Stromal cell of bone marrow (primary cell): Measurements from ENCODE around the gene CFAP97.
A peak's percentile ranks its signal among the peaks of the same experiment; 100 is the strongest.
"Not testable (repeated sequence)": the region's sequence is repeated elsewhere in the genome, so short reads cannot be mapped to it uniquely, and the experiment has no call there.

ENCODE experiments used
- DNase-seq: peaks from one replicate; pipeline ENCODE4 v3.0.0-alpha.2; 2012; ENCODE audit warnings: low read depth

The CFAP97 gene

DNA sequence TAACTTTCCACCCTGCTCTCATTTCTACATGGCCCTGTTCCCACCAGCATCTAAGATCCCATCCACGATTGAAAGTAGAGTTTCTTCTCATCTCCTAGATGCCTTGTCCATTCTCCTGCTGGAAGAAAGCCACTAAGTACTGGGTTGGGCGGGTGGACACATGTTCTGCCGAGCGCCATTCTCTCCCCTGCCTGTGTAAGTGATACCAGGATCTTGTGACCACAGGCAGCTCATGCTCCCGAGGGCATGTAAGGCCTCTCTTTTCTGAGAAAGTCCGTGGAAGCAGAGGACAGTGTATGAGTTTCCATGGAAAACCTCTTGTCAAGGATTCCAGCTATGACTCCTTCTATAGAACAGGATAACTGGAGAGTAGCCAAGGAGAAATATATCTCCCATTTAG lies 64.1 kb downstream of the CFAP97 start:
- no peak for DNase-seq

DNA sequence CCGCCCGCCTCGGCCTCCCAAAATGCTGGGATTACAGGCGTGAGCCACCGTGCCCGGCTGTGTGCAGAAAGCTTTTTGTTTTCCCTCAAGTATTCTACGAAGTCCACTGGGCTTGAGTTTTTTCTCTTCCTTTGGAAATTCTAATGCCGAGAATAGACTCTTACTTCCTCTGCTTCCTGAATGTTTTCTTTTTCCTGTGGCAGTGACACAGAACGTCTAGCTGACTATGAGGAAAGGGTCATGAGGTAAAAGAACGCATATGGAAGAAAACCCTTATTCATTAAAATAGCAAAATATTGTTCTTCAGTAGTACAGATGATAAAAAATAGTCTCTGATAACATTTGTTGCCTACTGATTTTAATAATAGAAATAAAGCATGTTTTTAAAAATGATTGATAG lies 65.6 kb downstream of the CFAP97 start:
- no peak for DNase-seq

DNA sequence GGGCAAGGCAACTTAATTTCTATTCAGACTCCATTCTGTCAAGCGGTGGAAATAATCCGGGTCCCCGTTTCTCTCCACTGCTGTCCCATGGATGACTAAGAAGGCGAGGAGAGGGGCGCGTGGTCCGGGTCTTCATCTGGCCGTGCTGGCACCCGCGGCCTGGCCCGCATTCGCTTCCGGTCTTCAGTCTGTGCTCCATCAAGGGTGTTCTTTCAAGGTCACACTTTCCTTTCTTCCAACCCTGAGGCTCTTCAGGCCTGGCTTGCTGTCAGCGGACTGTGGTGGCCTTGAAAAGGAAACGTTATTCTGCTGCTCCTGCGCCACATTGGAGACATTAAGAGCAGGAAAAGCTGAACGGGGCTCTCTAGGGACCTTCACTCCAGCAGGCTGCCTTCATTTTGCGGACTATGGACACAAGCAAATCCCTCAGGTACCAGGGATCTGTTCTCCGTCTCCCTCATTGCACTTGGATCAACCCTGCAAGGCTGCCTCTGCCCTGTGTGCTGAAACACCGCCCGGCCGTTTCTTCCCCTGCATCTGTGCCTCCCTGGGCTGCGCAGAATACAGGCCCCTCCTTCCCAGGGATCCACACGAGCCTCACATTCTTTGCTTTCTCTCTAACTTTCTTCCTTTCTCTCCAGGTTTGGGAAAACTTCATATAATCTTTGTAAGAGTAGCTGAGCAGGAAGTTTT lies 66.4 kb downstream of the CFAP97 start:
- no peak for DNase-seq

DNA sequence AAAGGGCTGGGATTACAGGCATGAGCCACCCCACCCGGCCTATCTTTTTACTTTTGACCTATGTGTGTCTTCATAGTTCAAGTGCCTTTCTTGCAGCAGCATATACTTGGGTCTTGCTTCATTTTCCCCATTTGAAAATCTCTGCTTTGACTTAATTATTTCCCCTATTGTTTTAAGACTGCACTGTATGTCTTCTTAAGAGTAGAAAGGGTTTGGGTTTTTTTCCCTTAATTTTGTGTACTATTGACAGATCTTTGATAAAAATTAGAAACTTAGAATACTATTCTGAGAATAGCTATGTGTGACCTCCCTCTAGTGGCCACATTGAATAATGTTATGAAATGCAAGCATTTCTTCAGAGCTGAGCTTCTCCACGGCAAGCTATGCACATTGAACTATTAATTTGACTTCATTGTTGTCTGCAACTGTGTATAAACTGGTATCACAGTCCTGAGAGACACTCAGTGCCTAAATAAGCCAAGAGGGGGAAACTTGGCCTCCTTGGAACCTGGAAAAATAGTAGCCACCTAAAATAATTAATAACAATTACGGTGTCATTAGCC lies 69.4 kb downstream of the CFAP97 start:
- peak; percentile 38 for DNase-seq

DNA sequence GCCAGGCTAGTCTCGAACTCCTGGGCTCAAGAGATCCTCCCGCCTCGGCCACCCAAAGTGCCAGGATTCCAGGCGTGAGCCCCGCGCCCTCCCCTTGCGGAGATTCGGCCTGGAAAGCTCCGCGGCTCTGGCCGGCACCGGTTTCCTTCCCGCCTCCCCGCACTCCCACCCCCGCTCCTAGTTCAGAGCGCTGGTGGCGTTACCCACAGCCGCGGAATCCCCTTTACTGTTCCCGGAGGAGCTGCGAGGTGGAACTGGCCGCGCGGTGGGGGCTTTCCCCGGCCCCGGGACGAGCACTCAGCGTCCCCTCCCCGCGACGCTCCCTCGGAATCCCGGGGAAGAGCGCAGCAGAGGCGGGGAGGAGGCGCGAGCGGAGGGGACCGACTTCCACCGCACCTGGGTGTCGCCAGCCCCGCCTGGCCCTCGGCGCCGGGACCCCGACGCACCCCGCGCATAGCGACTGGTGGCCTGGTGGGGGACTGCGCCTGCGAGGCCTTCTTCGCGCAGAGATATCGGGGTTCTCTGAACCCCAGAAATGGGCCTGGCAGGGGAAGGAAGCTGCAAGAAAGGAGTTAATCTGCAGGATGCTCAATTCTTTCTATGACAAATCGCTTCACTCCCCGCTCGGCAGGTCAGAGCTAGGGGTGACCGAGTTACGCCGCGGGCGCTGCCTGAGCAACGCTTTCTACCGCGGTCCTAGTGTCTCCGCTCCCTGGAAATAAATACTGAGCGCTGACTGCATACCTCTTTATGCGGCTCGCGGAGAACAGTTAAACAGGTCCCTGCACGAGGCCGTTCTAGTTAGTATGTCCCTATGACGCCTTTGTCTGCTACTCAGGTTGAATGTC lies 75.3 kb downstream of the CFAP97 start:
- no peak for DNase-seq

DNA sequence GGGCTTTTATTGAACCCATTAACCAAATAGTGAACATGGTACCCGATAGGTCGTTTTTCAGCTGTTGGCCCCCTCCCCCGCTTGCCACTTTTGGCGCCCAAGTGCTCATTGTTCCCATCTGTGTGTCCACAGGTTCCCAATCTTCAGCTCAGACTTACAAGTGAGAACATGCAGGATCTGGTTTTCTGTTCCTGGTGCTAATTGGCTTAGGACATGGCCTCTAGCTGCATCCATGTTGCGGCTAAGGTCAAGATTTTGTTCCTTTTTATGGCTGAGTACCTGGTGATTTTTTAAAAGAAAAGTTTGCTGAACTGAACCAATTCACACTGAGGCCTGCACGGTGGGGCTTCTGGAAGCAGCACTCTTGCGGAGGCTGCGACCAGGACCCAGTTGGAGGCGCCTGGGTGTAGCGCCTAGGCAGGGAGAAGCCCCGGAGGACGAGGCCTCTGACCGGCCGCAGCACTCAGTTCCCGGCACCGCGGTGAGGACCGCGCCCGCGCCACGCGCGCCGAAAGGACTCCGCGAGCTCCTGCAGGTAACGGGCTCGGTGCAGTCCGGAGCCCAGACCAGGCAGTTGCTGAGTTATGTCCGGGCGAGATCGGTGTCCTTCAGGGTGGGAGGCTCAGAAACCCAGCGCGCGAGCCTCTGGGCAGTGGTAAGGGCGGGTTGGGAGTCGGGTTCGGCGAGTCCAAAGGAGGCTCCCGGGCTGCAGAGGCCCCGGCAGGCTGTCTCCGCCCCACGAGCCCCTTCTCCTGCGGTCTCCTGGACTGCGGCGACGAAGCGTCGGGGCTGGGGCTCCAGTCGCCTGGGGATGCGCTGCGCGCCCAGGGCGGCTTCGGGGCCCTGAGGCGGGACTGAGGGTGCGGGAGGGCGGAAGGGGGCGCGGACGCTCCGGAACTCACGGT lies 76.5 kb downstream of the CFAP97 start:
- DNase-seq, result no peak

DNA sequence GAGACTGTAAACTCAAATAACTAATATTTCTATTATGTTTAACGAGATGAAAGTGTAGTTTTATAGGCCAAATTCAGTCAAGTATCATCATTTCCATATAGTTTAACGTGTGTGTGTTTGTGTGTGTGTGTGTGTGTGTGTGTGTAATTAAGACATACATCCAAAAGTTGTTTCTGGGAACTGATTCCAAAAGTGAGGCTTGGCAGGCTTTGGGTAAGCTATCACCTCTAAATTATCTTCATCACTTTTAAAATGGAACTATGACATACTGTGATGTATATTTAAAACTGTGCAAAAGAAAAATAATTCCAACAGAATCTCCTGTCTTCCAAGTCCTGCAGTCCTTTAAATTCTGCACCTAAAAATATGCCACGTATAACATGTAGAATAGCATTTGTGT lies 79.8 kb downstream of the CFAP97 start:
- DNase-seq, result no peak

DNA sequence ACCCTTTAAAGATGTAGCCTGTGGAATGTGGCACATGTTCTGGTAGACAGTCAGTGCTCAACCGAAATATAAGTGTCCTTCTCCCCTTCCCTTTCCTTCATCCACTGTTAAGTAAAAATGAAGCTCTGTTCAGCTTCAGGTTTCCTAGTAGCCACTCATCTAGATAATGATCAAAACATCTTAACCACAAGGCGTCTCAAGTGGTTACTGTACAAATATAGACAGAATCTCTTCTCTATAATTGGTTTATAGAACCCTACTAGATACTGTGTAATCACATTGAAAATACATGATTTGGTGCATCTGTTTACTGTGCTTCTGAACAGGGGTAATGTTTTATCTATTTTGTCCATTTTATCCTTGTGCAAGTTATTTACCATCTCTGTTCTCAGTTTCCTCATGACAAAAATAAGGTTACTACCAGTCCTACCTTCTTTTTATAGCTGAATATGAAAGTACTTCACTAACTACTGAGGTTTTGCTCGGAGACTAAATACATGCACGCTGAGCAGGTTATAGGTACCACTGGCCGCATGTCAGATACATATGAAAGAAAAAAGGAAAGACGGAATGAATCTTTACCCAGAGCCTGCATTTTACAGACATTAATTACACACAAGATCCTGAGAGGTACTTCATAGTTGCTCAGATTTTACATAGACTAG lies 81.0 kb downstream of the CFAP97 start:
- DNase-seq, result no peak

DNA sequence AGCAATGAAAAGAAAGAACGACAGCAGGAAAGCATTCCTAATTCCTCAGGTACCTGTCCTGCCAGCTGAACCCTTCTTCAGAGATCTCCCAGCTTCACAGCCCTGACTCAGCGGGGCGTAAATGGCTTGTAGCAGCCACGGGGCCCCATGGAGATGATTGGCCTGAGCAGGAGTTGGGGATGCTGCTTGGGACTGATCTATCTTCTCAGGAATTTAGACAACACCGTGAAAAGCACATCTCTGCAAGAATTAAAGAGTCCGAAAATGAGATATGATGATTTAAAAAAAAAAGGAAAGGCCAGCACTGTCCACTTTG lies 83.2 kb downstream of the CFAP97 start:
- no peak for DNase-seq

DNA sequence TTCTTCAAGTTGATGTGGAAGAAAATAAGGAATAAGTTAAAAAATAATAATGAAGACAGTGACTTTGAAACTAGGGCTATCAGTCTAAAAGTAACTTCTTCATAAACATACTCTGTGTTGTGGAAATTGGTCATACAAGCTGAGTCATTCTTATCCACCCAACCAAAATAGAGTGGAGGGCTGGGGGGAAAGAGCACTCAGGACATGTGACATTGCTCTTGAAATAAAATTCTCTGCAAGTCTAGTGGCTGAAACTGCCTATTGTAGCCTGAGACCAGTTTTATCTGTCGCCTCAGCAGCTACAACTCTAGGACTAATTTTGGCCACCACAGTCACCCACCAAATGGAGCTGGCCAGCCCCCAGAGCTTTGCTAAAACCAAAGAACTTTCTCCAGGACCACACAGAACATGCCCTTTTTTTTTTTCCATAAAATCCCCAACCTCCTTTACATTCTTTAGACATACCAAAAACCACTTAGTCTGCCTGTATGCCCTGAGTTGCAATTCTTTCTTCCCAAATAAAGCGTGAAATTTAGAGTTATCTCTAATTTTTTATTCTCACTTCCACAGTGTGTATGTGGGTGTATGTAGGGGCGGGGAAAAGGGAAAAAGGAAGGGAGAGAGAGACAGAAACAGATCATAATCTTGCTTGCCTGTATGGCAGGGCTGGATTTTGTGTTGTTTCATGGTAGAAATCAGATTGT lies 83.7 kb downstream of the CFAP97 start:
- DNase-seq, result no peak

DNA sequence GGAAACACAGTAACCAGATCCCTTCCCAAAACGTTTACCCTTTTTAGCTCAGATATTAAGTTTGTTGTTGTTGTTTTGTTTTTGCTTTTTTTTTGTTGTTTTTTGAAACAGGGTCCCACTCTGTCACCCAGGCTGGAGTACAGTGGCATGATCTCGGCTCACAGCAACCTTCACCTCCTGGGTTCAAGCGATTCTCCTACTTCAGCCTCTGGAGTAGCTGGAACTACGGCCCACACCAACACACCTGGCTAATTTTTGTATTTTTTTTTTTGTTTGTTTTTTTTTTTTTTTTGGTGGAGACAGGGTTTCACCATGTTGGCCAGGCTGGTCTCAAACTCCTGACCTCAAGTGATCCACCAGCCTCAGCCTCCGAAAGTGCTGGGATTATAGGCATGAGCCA lies 84.3 kb downstream of the CFAP97 start:
- DNase-seq, result not testable (repeated sequence)

DNA sequence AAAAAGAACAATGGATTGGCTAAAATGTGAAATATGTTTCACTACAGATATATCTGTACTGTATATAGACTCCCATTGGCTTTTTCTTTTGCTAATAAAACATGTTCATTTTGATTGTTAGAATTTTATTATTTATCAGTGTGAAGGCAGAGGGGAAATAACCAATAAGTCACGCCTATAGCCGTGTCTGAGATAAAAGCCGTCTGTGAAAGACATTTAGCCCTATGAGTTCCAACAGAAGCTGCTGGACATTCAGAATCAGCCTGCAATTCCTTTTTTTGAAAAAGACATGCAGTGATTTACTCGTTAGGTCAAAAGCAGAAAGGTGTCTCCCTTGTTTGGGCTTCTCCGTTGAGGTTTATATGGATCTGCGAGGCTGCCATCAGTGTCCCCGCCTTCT lies 84.9 kb downstream of the CFAP97 start:
- no peak for DNase-seq

DNA sequence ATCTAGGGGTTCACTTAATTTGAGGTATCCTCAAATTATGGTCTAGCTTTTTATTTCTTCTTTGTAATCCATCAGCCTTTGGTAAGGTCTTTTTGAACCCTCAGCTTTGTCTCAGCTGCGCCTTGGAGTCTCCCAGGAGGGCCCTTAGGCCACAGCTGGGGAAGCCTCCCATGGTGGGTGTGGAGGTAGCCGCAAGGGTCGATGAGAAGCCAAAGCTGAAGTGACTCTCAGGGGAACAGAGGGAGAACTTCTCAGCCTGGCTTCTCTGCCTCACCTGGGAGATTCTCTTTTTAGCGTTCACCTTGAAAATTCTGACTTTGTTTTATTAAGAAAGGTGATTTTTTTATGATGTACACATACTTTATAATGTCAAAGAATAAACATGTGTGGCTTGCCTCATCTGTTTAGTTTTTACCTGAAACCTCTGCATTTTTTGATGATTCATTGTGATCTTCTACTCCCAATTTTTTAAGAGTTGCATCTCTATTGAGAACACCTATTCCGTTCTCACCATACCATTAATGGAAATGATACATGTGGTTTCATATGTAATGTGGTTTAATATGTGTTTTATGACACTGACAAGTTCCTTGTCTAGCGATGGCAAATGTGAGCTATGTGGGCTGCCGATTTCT lies 86.4 kb downstream of the CFAP97 start:
- DNase-seq, result no peak

DNA sequence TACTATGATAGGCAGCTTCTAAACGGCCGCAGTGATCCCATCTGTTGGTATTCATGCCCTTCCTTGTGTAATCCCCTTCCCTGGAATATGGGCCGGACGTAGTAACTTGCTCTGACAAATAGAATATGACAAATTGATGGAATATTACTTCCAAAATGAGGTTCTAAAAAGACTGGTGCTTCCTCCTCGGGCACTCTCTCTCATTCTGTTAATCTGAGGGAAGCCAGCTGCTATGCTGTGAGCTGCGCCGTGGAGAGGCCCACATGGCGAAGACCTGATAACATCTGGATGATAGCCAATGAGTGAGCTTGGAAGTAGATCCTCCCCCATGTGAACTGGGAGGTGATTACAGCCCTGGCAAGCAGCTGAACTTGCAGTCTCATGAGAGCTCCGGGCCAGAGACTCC lies 88.0 kb downstream of the CFAP97 start:
- no peak for DNase-seq

DNA sequence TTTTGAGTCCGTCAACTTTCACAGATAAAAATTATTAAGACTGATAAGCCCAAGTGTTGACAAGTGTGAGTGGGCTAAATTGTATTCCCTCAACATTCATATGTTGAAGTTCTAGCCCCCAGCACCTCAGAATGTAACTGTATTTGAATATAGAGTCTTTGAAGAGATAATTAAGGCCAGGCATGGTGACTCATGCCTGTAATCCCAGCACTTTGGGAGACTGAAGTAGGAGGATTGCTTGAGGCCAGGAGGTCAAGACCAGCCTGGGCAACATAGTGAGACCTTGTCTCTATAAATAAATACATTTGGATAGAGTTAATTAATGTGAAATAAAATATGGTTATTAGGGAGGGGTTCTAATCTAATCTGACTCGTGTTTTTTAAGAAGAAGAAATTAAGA lies 90.5 kb downstream of the CFAP97 start:
- no peak for DNase-seq

DNA sequence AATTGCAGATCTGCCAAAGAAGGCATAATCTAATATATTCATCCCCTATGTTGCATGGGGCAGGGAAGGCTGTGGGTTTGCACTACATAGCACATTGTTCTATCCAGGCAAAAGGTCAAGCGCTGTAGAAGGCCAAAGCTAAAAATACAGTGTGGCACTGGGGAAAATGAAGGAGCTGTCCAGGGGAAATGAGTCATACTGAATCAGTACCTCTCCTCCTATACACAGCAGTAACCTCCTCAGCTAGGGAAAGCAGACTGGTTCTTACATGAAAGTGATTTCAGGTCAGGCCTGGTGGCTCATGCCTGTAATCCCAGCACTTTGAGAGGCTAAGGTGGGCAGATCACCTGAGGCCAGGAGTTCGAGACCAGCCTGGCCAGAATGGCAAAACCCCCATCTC lies 91.7 kb downstream of the CFAP97 start:
- DNase-seq, result peak; percentile 92

DNA sequence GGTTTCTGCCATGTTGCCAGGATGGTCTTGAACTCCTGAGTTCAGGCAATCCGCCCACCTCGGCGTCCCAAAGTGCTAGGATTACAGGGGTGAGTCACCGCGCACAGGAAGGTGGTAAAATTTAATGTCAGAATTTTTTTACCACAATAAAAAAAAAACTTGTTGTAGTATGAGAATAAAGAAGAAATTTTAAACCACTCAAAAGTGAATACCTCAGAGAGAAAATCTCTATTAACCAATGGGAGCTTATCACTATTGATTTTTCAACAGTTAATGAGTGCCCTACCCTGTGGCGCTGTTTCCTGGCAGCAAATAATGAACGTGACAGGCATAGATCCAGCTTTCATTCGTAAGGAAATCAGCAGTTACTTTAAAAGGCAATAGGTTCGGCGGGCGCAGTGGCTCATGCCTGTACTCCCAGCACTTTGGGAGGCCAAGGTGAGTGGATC lies 93.4 kb downstream of the CFAP97 start:
- no peak for DNase-seq

DNA sequence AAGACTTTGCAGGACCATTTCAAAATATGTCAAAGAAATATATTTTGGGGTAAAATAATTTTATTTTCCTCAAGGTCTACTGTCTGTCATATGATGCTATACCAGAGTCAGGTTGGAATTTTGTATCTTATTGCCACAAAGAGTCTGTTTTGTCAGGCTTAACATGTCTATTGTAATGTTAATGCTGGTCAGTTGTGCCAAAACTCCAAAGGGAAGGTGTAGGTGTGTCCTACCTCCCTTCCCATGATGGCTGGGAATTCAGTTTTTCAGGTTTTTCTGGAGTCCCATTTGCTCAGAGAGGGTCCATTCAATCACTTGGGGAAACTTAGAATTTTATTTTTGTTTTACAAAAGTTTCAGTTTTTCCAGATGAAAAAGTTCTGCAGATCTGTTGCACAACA lies 94.1 kb downstream of the CFAP97 start:
- DNase-seq, result no peak
